SK-N-SH (cell line): Measurements from ENCODE around the gene SCN8A. TPM values are rescaled to one million over a fixed set of nuclear protein-coding genes. Genes with fewer than 3 reads are reported as not detected.

Experiments used
- CTCF ChIA-PET: fragments of 300-600, 350-600 bp; formaldehyde crosslinking; extraction: SDS; loops from one replicate; lab custom pipeline; 2021; lab: Yijun Ruan, JAX
- POLR2A ChIA-PET: fragments of 350-600 bp; sonication (Branson Sonifier 250); formaldehyde crosslinking; extraction: SDS; loops from one replicate; lab custom pipeline; 2020; ENCODE audit warnings: antibody characterized with exemption, inconsistent platforms; lab: Yijun Ruan, JAX
- DNase-seq: peaks from one replicate; pipeline ENCODE4 v3.0.0; 2012
- H2AFZ ChIP-seq: fragments of 200-600 bp; sonication (generic); 2 replicates; pipeline ENCODE4 v1.8.1; 2016; ENCODE audit warnings: antibody characterized with exemption, mild to moderate bottlenecking, low read depth
- H3F3A ChIP-seq: fragments of 200-600 bp; sonication (generic); replicated peaks from 2 replicates; pipeline ENCODE3; 2016; ENCODE audit warnings: antibody characterized with exemption, mild to moderate bottlenecking; ENCODE audit not compliant: insufficient read depth
- H3K27ac ChIP-seq, 2 experiments: fragments of 200-500 bp in 1 of 2; fragments of 200-600 bp in 1 of 2; sonication (Bioruptor generic) in 1 of 2; sonication (generic), shearing (Covaris generic) in 1 of 2; 2 replicates each; pipeline versions ENCODE4 v1.5.1 to v1.6.1; 2014 to 2016; ENCODE audit warnings: low read depth in 2 of 2, inconsistent platforms in 1 of 2, low read length in 1 of 2, mild to moderate bottlenecking in 1 of 2, mixed read lengths in 1 of 2
- H3K27me3 ChIP-seq: fragments of 200-600 bp; sonication (generic), shearing (Covaris generic); 2 replicates; pipeline ENCODE4 v1.6.1; 2016; ENCODE audit warnings: mixed run types; ENCODE audit not compliant: insufficient read depth
- H3K36me3 ChIP-seq, 2 experiments: fragments of 200-500 bp in 1 of 2; fragments of 200-600 bp in 1 of 2; sonication (Bioruptor generic) in 1 of 2; sonication (generic) in 1 of 2; replicated peaks in 1 of 2; 2 replicates each; pipeline versions ENCODE3 to v1.5.1; 2014 to 2016; ENCODE audit warnings: low read length in 1 of 2, mild to moderate bottlenecking in 1 of 2; ENCODE audit not compliant: insufficient read depth in 2 of 2, control insufficient read depth in 1 of 2
- H3K4me1 ChIP-seq, 2 experiments: fragments of 200-500 bp in 1 of 2; fragments of 200-600 bp in 1 of 2; sonication (Bioruptor generic) in 1 of 2; sonication (generic), shearing (Covaris generic) in 1 of 2; 2 replicates each; pipeline versions ENCODE4 v1.5.1 to v1.6.1; 2014 to 2016; ENCODE audit warnings: low read depth in 1 of 2, low read length in 1 of 2, mixed run types in 1 of 2; ENCODE audit not compliant: insufficient read depth in 2 of 2, control insufficient read depth in 1 of 2
- H3K4me2 ChIP-seq: fragments of 200-600 bp; sonication (generic), shearing (Covaris generic); 2 replicates; pipeline ENCODE4 v1.6.1; 2017; ENCODE audit warnings: mixed run types
- H3K4me3 ChIP-seq, 2 experiments: fragments of 200-500 bp in 1 of 2; fragments of 200-600 bp in 1 of 2; sonication (Bioruptor generic) in 1 of 2; sonication (generic), shearing (Covaris generic) in 1 of 2; 2 replicates each; pipeline versions ENCODE4 v1.5.1 to v1.8.1; 2014 to 2016; ENCODE audit warnings: low read depth in 2 of 2, inconsistent platforms in 1 of 2, low read length in 1 of 2, mild to moderate bottlenecking in 1 of 2, mixed read lengths in 1 of 2, moderate library complexity in 1 of 2
- H3K79me2 ChIP-seq: fragments of 200-600 bp; sonication (generic); 2 replicates; pipeline ENCODE4 v1.8.1; 2017; ENCODE audit warnings: mild to moderate bottlenecking; ENCODE audit not compliant: insufficient read depth
- H3K9ac ChIP-seq: fragments of 200-600 bp; sonication (generic); 2 replicates; pipeline ENCODE4 v1.6.1; 2017; ENCODE audit warnings: mixed run types
- H3K9me2 ChIP-seq: fragments of 200-600 bp; sonication (generic); 2 replicates; pipeline ENCODE4 v1.6.1; 2017; ENCODE audit warnings: mixed run types
- H3K9me3 ChIP-seq: fragments of 200-600 bp; sonication (generic); 2 replicates; pipeline ENCODE4 v1.6.1; 2017; ENCODE audit warnings: mixed run types, mild to moderate bottlenecking, moderate library complexity
- H4K20me1 ChIP-seq: fragments of 200-600 bp; sonication (generic); 2 replicates; pipeline ENCODE4 v1.6.1; 2017; ENCODE audit warnings: mild to moderate bottlenecking, mixed run types; ENCODE audit not compliant: insufficient read depth
- ELF1 ChIP-seq: IDR thresholded peaks from 2 replicates; pipeline ENCODE4 v1.4.0; 2012
- IRF3 ChIP-seq: fragments of 150-350 bp; IDR thresholded peaks from 2 replicates; pipeline ENCODE4 v1.6.1; 2016; ENCODE audit warnings: mild to moderate bottlenecking, low read depth, low read length
- MAX ChIP-seq: IDR thresholded peaks from 2 replicates; pipeline ENCODE4 v1.4.0; 2012; ENCODE audit warnings: low read depth
- MEF2A ChIP-seq: IDR thresholded peaks from 2 replicates; pipeline ENCODE4 v1.4.0; 2012; ENCODE audit warnings: low read depth, borderline replicate concordance
- NRF1 ChIP-seq: IDR thresholded peaks from 2 replicates; pipeline ENCODE4 v1.6.1; 2012; ENCODE audit warnings: low read depth, mild to moderate bottlenecking, low read length
- PBX3 ChIP-seq: IDR thresholded peaks from 2 replicates; pipeline ENCODE4; 2012
- POLR2AphosphoS5 ChIP-seq: IDR thresholded peaks from 2 replicates; pipeline ENCODE4 v1.6.1; 2012; ENCODE audit warnings: low read depth, low read length
- RAD21 ChIP-seq: IDR thresholded peaks from 2 replicates; pipeline ENCODE4 v1.6.1; 2012; ENCODE audit warnings: mild to moderate bottlenecking, low read length
- RCOR1 ChIP-seq: fragments of 150-350 bp; IDR thresholded peaks from 2 replicates; pipeline ENCODE4 v1.6.1; 2017; ENCODE audit warnings: antibody characterized with exemption, low read length
- REST ChIP-seq: IDR thresholded peaks from 2 replicates; pipeline ENCODE4 v1.6.1; 2012; ENCODE audit warnings: mild to moderate bottlenecking, low read depth, low read length, moderate library complexity
- SMC3 ChIP-seq: IDR thresholded peaks from 2 replicates; pipeline ENCODE4 v1.6.1; 2012; ENCODE audit warnings: low read depth, low read length, improper control_type of control experiment
- TCF12 ChIP-seq: IDR thresholded peaks from 2 replicates; pipeline ENCODE4 v1.4.0; 2012
- YY1 ChIP-seq: IDR thresholded peaks from 2 replicates; pipeline ENCODE4 v1.4.0; 2012; ENCODE audit warnings: low read depth, mild to moderate bottlenecking
- WGBS: methylation state at CpG from one replicate; pipeline ENCODE4 v1.1.6; 2017; ENCODE audit warnings: low lambda C conversion rate; 5-methylcytosine and 5-hydroxymethylcytosine counted together
- polyA plus RNA-seq, 3 experiments: library from polyadenylated mRNA; depleted of rRNA; stranded (reverse); fragments of >200 nt; gene quantifications; 2 replicates each; pipeline ENCODE4 v1.2.3, GENCODE V29; 2012

SCN8A gene
- polyA plus RNA-seq, 1 of the 3 experiments (the other 2 are of a cell fraction), result 7.1 TPM

GRCh38 chr12:51812871-51813270 is 221.8 kb downstream of the SCN8A start:
- no peaks in the 10 kb centered on the region for H3K79me2 ChIP-seq
- CTCF ChIA-PET, result interaction anchor here (1.3 to 11.3 kb wide), 9 partner anchors 8 to 392 kb away, joined by 4 to 194 read pairs (median 17); partner anchors contain the start of gene SLC4A8

GRCh38 chr12:51813931-51814310 is 222.9 kb downstream of the SCN8A start:
- no peaks in the 10 kb centered on the region for H3K9me2 ChIP-seq
- ChIA-PET POLR2A (no interaction called here), CTCF (interaction anchor here (0.8 to 11.3 kb wide), 31 partner anchors 10 to 473 kb away, joined by 3 to 194 read pairs (median 5); partner anchors contain the start of genes SCN8A and SLC4A8)
- peaks cover 4 to 9% of the 10 kb centered on the region in 2 experiments; a peak in 3 of 4 replicates for H3K4me1 ChIP-seq
- H3K79me2 ChIP-seq, result no peaks in the 10 kb centered on the region
- H3F3A ChIP-seq, result peaks cover 10% of the 10 kb centered on the region
- 0 out of 2 replicates have a peak overlapping the region, but pooled peaks have one; percentile 46 for H2AFZ ChIP-seq
- TF ChIP-seq NRF1 (no peak), MAX (no peak), PBX3 (no peak), RAD21 (no peak), MEF2A (no peak), TCF12 (no peak), RCOR1 (no peak), POLR2AphosphoS5 (no peak), IRF3 (no peak), REST (no peak), ELF1 (no peak), YY1 (no peak)
- H3K9ac ChIP-seq, result no peak overlapping the region
- peaks cover 0 to 2% of the 10 kb centered on the region in 2 experiments for H3K36me3 ChIP-seq
- peak overlapping the region; percentile 52; the same call in 1 of the 2 replicates for H3K4me2 ChIP-seq
- H3K27me3 ChIP-seq, result no peaks in the 10 kb centered on the region
- peak overlapping the region; percentile 26 to 48; a peak in 2 of 4 replicates for H3K4me3 ChIP-seq
- H4K20me1 ChIP-seq, result no peaks in the 10 kb centered on the region
- DNase-seq, result no peak
- WGBS, result 86% methylated on average over 2 of the region's 34 CpGs
- H3K9me3 ChIP-seq, result no peaks in the 10 kb centered on the region
- no peak overlapping the region; a peak in 1 of 4 replicates for H3K27ac ChIP-seq

More at GRCh38 chr12:51812871-51813270, 221.8 kb downstream of the SCN8A start:
- POLR2A ChIA-PET, result no interaction called here
- no peak overlapping the region for H3K4me2 ChIP-seq
- H3K4me3 ChIP-seq, result no peak overlapping the region
- H3K36me3 ChIP-seq, result peaks cover 0 to 8% of the 10 kb centered on the region in 2 experiments
- TF ChIP-seq SMC3, result no peak
- peak; percentile 20; the same call in 1 of the 2 replicates for TF ChIP-seq POLR2AphosphoS5
- TF ChIP-seq, all 33 proteins: peak for 1
- no peaks in the 10 kb centered on the region for H4K20me1 ChIP-seq
- peaks cover 0 to 3% of the 10 kb centered on the region in 2 experiments; a peak in 1 of 4 replicates for H3K4me1 ChIP-seq
- H3K27me3 ChIP-seq, result no peaks in the 10 kb centered on the region
- H3K9me3 ChIP-seq, result no peaks in the 10 kb centered on the region
- no peaks in the 10 kb centered on the region for H3K9me2 ChIP-seq
- 87% methylated on average over 11 of the region's 13 CpGs for WGBS
- no peak overlapping the region for H2AFZ ChIP-seq
- no peak overlapping the region for H3K27ac ChIP-seq
- no peak for DNase-seq
- peaks cover 11% of the 10 kb centered on the region for H3F3A ChIP-seq
- H3K9ac ChIP-seq, result no peak overlapping the region
